Astrocyte (in vitro differentiated cells and primary cell): Measurements from ENCODE around the gene EARS2. TPM values are rescaled to one million over a fixed set of nuclear protein-coding genes. Genes with fewer than 3 reads are reported as not detected.

Experiments used
- DNase-seq: peaks from one replicate; pipeline ENCODE4 v3.0.0-alpha.2; 2010; ENCODE audit warnings: low read depth
- FAIRE-seq: peaks from 2 replicates; lab custom pipeline; 2011; peaks lifted over from hg19 to GRCh38; lab: Jason Lieb, UNC
- H2AFZ ChIP-seq: 2 replicates; pipeline ENCODE4 v1.6.0; 2012; ENCODE audit warnings: low read depth, low read length, inconsistent platforms
- H3K27ac ChIP-seq: 2 replicates; pipeline ENCODE4 v1.5.1; 2011; ENCODE audit warnings: low read depth, low read length, inconsistent platforms
- H3K27me3 ChIP-seq: 2 replicates; pipeline ENCODE4 v1.6.0; 2011; ENCODE audit warnings: low read length, inconsistent platforms; ENCODE audit not compliant: insufficient read depth
- H3K36me3 ChIP-seq: 2 replicates; pipeline ENCODE4 v1.5.1; 2011; ENCODE audit warnings: low read length, inconsistent platforms; ENCODE audit not compliant: insufficient read depth
- H3K4me1 ChIP-seq: 2 replicates; pipeline ENCODE4 v1.5.1; 2011; ENCODE audit warnings: low read length, inconsistent platforms; ENCODE audit not compliant: insufficient read depth
- H3K4me2 ChIP-seq: 2 replicates; pipeline ENCODE4 v1.6.0; 2012; ENCODE audit warnings: low read length, inconsistent platforms
- H3K4me3 ChIP-seq: 2 replicates; pipeline ENCODE4 v1.5.1; 2011; ENCODE audit warnings: low read depth, mild to moderate bottlenecking, low read length, inconsistent platforms; ENCODE audit not compliant: insufficient read depth
- H3K79me2 ChIP-seq: 2 replicates; pipeline ENCODE4 v1.6.0; 2012; ENCODE audit warnings: mild to moderate bottlenecking, low read length, inconsistent platforms; ENCODE audit not compliant: insufficient read depth
- H3K9ac ChIP-seq: 2 replicates; pipeline ENCODE4 v1.6.0; 2012; ENCODE audit warnings: mild to moderate bottlenecking, low read length, inconsistent platforms
- H3K9me3 ChIP-seq: 2 replicates; pipeline ENCODE4 v1.5.1; 2012; ENCODE audit warnings: low read depth, mild to moderate bottlenecking, low read length, inconsistent platforms; ENCODE audit not compliant: insufficient read depth
- H4K20me1 ChIP-seq: 2 replicates; pipeline ENCODE4 v1.6.0; 2012; ENCODE audit warnings: low read length, inconsistent platforms; ENCODE audit not compliant: insufficient read depth
- H3K27ac Mint-ChIP-seq: one replicate; pipeline ENCODE4 v1.8.0; 2021; ENCODE audit warnings: mild to moderate bottlenecking, mixed read lengths; ENCODE audit not compliant: unreplicated experiment
- H3K27me3 Mint-ChIP-seq: one replicate; pipeline ENCODE4 v1.8.0; 2021; ENCODE audit warnings: low read depth, mixed read lengths; ENCODE audit not compliant: unreplicated experiment
- H3K36me3 Mint-ChIP-seq: one replicate; pipeline ENCODE4 v1.8.0; 2021; ENCODE audit warnings: low read depth, mixed read lengths; ENCODE audit not compliant: unreplicated experiment
- H3K4me1 Mint-ChIP-seq: one replicate; pipeline ENCODE4 v1.8.0; 2021; ENCODE audit warnings: low read depth, mixed read lengths; ENCODE audit not compliant: unreplicated experiment
- H3K4me3 Mint-ChIP-seq: one replicate; pipeline ENCODE4 v1.8.0; 2021; ENCODE audit warnings: mild to moderate bottlenecking, moderate library complexity, mixed read lengths; ENCODE audit not compliant: unreplicated experiment
- H3K9me3 Mint-ChIP-seq: one replicate; pipeline ENCODE4 v1.8.0; 2021; ENCODE audit warnings: mild to moderate bottlenecking, mixed read lengths; ENCODE audit not compliant: unreplicated experiment
- CTCF ChIP-seq: IDR thresholded peaks from 2 replicates; pipeline ENCODE4 v1.5.1; 2011; ENCODE audit warnings: low read depth, mild to moderate bottlenecking, inconsistent platforms, low read length, moderate library complexity; ENCODE audit not compliant: insufficient read depth
- EZH2 ChIP-seq: IDR thresholded peaks from 2 replicates; pipeline ENCODE4 v1.6.1; 2012; ENCODE audit warnings: mild to moderate bottlenecking, low read length, inconsistent platforms; ENCODE audit not compliant: insufficient read depth
- total RNA-seq: library from RNA; stranded (reverse); gene quantifications from 2 replicates; pipeline ENCODE4 v1.2.1, GENCODE V29; 2021

The EARS2 gene
- total RNA-seq, 1 donor from 2014 or later = 19.4 TPM

GRCh38 chr16:23557779-23558702, 891 bp upstream of the EARS2 start:
- H4K20me1 ChIP-seq = peaks cover 41% of the 10 kb centered on the region
- no peaks in the 10 kb centered on the region for H3K27me3 ChIP-seq
- no peak for TF ChIP-seq EZH2
- TF ChIP-seq CTCF = no peak
- DNase-seq (peak; percentile 38), FAIRE-seq (no peak)
- H2AFZ ChIP-seq = peak overlapping the region; percentile 68
- Mint-ChIP-seq H3K27ac (peak overlapping the region; percentile 58), H3K27me3 (no peaks in the 10 kb centered on the region), H3K36me3 (peaks cover 17% of the 10 kb centered on the region), H3K9me3 (peaks cover 6% of the 10 kb centered on the region), H3K4me3 (peak overlapping the region; percentile 96), H3K4me1 (peaks cover 25% of the 10 kb centered on the region)
- H3K4me1 ChIP-seq = peaks cover 8% of the 10 kb centered on the region
- H3K4me2 ChIP-seq = peak overlapping the region; percentile 90
- peaks cover 63% of the 10 kb centered on the region for H3K79me2 ChIP-seq
- peak overlapping the region; percentile 95 for H3K4me3 ChIP-seq
- peak overlapping the region; percentile 91 for H3K27ac ChIP-seq
- H3K36me3 ChIP-seq = peaks cover 34% of the 10 kb centered on the region
- H3K9me3 ChIP-seq = no peaks in the 10 kb centered on the region
- peak overlapping the region; percentile 97 for H3K9ac ChIP-seq

- H3K79me2 ChIP-seq = peaks cover 37% of the 10 kb centered on the region
- H3K4me3 ChIP-seq = no peak overlapping the region
- Mint-ChIP-seq H3K27ac (no peak overlapping the region), H3K9me3 (peaks cover 6% of the 10 kb centered on the region), H3K36me3 (peaks cover 11% of the 10 kb centered on the region), H3K27me3 (no peaks in the 10 kb centered on the region), H3K4me3 (no peak overlapping the region), H3K4me1 (peaks cover 9% of the 10 kb centered on the region)
- H3K36me3 ChIP-seq = peaks cover 16% of the 10 kb centered on the region
- H4K20me1 ChIP-seq = peaks cover 8% of the 10 kb centered on the region
- H3K9me3 ChIP-seq = no peaks in the 10 kb centered on the region
- FAIRE-seq (no peak), DNase-seq (no peak)
- no peak overlapping the region for H3K4me2 ChIP-seq
- no peaks in the 10 kb centered on the region for H3K27me3 ChIP-seq
- H3K9ac ChIP-seq = no peak overlapping the region
- no peak overlapping the region for H3K27ac ChIP-seq
- TF ChIP-seq EZH2 (no peak), CTCF (no peak)
- H3K4me1 ChIP-seq = peaks cover 8% of the 10 kb centered on the region
- no peak overlapping the region for H2AFZ ChIP-seq
Measured at GRCh38 chr16:23554536-23554935, 2.6 kb downstream of the EARS2 start.

- Mint-ChIP-seq H3K4me1 (peaks cover 3% of the 10 kb centered on the region), H3K27ac (no peak overlapping the region), H3K4me3 (no peak overlapping the region), H3K9me3 (peaks cover 6% of the 10 kb centered on the region), H3K27me3 (no peaks in the 10 kb centered on the region), H3K36me3 (peaks cover 11% of the 10 kb centered on the region)
- TF ChIP-seq EZH2 (no peak), CTCF (no peak)
- Histone ChIP-seq H3K36me3 (peaks cover 17% of the 10 kb centered on the region), H4K20me1 (no peaks in the 10 kb centered on the region), H3K9me3 (no peaks in the 10 kb centered on the region), H3K4me2 (no peak overlapping the region), H3K27ac (no peak overlapping the region), H3K4me1 (no peaks in the 10 kb centered on the region), H3K79me2 (peaks cover 19% of the 10 kb centered on the region), H2AFZ (no peak overlapping the region), H3K27me3 (no peaks in the 10 kb centered on the region), H3K4me3 (no peak overlapping the region), H3K9ac (no peak overlapping the region)
- FAIRE-seq (no peak), DNase-seq (no peak)
Measured at GRCh38 chr16:23552161-23552560, 5.0 kb downstream of the EARS2 start.
